GM18511 (cell line): ENCODE measurements around the gene P3H3.
A peak's percentile ranks its signal among the peaks of the same experiment; 100 is the strongest.

Experiments used
- ATAC-seq: cut with Tn5 transposase; IDR thresholded peaks from one replicate; pipeline ENCODE4 v1.9.1; 2021; ENCODE audit warnings: mild to moderate bottlenecking, moderate library complexity; ENCODE audit not compliant: unreplicated experiment

Gene P3H3

DNA sequence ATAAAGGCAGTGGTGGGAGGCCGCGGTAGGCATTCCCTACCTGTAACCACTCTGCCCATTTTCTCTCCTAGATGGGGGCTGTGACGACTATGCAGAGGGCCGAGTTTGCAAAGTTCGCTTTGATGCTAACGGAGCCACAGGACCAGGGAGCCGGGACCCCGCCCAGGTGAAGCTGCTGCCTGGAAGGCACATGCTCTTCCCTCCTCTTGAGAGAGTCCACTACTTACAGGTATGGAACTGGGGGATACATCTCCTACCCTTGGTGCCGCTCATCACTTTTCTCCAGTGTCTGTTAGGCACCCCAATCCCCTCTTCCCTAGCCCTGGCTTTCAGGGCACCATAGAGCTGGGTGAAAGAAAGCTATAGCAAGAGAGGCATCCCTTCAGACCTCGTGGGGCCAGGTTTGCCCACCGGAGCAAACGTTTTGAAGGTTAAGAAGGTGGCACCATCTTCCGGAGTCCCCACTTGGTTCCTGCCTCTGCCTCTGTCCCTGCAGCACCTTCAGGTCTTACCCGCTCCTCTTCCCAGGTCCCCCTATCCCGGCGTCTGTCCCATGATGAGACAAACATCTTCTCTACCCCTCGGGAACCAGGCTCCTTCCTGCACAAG is 2.0 kb upstream of the P3H3 start:
- ATAC-seq: no peak

DNA sequence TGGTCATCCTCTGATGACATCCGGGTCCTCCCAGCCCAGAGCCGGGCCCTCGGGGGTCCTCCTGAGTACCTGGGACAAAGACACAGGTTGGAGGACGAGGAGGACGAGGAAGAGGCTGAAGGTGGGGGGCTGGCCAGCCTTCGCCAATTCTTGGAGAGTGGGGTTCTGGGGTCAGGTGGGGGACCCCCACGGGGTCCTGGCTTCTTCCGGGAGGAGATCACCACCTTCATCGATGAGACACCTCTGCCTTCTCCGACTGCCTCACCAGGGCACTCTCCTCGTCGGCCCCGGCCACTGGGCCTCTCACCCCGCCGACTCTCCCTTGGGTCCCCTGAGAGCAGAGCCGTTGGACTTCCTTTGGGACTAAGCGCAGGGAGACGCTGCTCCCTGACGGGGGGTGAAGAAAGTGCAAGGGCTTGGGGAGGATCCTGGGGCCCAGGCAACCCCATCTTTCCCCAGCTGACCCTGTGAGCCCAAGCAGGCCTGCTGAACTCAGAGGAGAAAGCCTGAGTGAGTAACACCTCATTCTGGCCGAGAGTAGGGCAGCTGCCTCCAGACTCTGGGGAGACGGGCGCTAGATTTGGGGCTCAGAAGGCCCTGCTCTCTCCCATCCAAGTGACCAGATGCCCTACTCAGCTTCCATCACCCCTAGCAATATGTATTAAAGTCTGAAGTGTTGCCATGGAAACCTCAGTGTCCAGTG is 1.3 kb upstream of the P3H3 start:
- no peak for ATAC-seq

DNA sequence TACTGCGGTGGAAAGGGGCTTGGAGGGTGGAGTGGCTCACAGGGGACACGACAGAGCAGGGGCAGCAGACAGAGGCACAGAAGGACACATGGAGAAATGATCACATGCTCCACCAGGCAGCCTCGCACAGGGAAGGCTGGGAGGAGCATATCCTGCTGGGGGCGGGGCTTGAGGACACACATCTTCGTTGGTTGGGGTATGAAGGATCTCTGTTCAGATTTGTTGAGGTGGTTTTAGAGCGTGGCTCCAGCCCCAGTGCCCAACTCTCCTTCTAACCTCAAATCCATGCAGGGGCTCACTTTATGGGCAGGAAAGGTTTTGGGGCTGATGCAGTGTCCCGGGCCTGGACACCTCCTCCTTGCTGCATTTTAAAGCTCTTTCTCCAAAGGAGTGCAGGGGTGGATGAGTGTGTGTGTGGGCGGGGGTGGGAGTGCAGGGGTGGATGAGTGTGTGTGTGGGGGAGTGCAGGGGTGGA is 733 bp upstream of the P3H3 start:
- no peak for ATAC-seq

DNA sequence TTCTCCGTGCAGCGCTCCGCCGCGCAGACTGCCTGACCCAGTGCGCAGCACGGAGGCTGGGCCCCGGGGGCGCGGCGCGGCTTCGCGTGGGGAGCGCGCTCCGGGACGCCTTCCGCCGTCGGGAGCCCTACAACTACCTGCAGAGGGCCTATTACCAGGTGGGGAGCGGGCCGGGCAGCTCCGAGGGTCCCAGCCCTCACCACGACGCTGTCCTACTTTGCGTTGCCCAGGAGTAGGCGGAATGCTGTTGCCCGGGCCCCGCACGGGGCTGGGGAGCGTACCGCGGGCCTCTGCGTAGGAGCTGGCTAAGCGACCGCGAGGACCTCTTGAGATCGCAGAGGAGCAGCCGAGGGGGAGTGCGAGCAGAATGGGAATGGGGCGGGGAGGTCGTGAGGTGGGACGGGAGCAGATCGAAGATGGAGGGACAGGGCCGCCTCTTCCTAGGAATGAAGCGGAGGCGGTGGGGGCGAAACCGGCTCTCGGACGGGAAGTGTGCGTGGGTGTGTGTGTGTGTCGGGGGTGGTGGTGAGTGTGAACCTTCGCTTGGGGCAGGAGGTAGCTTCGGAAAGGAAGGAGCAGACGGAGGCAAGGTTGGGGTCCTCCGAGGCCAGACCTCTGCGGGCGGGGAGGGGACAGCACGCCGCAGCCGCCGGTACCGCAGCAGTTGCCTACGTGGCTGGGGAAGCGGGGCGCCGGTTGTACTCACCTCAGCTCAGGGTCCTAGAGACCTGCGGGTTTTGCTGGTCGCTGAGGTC is 751 bp downstream of the P3H3 start:
- ATAC-seq: no peak

DNA sequence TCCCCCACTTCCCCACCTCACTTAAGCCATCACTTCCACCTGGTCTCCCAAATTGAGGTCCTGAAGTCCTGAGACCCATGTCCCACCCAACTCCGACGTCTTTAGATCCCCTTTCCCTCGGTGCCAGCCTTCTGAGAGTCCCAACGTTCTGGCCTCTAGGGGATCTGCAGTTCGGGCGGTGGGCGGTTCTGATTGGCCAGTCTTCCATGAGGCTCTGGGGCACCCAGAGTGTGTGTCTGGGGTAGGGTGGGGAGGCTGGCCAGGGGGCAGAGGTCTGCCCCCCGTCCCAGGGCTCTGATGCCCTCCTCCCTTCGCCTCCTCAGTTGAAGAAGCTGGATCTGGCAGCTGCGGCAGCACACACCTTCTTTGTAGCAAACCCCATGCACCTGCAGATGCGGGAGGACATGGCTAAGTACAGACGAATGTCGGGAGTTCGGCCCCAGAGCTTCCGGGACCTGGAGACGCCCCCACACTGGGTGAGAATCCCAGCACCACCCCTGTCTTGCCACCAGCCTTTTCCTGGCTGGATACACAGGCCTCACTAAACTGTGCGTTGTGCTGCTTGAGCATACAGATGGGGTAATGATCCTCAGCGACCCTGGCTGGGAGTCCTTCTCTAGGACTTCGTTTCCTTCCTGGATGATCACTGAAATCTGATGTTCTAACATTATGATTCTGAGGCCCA is 1.5 kb downstream of the P3H3 start:
- no peak for ATAC-seq

DNA sequence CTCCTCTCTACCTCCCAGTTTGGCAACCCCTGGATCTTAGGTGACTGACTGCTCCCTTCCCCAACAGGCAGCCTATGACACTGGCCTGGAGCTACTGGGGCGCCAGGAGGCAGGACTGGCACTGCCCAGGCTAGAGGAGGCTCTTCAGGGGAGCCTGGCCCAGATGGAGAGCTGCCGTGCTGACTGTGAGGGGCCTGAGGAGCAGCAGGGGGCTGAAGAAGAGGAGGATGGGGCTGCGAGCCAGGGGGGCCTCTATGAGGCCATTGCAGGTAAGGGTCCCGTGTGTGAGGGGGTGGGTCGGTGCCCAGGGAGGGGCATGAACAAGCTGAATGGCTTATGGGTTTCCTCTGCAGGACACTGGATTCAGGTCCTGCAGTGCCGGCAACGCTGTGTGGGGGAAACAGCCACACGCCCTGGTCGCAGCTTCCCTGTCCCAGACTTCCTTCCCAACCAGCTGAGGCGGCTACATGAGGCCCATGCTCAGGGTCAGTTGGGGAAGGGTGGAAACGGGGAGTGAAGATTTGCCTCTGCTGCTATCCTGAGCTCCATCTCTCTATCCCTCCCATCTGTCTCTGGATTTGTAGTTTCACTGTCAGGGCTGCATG is 2.2 kb downstream of the P3H3 start:
- ATAC-seq: no peak

DNA sequence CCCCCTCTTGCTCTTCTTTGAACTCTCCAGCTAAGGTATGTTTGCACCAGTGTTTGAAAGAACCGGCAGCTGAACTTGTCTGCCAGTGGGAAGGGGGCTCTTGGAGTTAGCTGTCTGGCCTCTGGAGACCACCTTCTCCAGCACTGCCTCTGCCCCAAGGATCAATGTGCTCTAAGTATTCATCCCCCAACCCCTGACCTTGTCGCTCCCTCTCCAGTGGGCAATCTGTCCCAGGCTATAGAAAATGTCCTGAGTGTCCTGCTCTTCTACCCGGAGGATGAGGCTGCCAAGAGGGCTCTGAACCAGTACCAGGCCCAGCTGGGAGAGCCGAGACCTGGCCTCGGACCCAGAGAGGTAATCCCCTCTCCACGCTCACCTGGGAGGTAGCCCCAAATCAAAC is 2.8 kb downstream of the P3H3 start:
- no peak for ATAC-seq

DNA sequence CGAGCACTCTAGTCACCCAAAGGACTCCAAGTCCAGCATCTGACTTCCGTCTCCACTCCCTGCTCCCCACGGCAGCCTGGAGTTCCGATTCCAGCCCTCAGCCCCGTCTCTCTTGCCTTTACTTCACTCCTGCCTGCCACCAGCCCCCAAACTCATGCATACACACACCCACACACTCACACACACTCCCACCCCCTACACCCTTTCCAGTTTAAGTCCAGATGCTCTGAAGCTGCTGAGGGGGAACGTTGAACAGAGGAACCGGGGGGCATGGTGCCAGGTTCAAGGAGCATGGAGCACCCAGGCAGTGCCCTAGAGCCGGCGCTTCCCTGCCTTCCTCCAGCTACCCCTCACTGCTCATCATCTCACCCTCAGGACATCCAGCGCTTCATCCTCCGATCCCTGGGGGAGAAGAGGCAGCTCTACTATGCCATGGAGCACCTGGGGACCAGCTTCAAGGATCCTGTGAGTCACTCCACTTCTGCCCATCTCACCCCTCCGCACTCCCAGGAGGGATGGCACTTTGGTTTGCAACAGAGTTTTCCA is 3.3 kb downstream of the P3H3 start:
- ATAC-seq: no peak

DNA sequence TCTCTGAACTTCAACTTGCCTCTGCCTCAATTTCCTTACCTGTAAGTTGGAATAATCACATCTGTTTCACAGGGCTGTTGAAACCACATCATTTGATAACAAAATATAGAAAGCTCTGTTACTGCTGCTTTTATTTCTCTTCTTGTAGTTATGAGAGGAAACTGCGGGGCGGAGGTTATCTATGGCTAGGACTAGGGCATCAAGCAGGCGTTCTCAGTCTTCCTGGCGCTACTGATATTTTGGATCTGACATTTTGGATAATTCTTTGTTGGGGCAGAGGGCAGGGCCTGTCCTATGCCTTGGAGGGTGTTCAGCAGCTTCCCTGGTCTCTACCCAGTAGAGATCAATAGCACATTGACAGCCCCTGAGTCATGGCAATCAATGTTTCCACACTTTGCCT is 3.9 kb downstream of the P3H3 start:
- no peak for ATAC-seq

DNA sequence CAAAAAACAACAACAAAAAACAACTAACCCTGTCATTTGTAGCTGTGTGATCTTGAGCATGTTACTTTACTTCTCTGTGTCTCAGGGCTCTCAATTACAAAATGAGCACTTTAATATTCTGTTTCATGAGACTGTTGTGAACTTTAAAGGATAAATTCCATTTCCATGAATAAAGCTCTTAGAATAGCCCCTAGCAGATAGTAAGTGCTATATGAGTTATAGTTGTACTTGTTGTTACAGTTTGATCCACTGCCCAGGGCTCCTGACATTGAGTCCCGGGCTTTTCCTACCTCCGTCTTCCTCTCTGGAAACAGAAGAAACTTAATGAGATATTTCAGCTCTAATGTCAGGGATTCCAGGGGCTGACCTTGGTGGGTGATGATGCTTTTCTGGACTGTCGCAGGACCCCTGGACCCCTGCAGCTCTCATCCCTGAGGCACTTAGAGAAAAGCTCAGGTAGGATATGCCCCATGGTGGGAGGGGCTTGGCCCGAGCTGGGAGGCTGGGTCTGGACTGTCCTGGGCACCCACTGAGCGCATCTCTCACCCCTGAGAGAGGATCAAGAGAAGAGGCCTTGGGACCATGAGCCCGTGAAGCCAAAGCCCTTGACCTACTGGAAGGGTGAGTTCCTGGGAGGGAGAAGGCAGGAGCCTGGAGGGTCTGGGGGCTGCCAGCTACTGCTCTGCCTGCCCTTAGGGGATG is 5.1 kb downstream of the P3H3 start:
- ATAC-seq: no peak

DNA sequence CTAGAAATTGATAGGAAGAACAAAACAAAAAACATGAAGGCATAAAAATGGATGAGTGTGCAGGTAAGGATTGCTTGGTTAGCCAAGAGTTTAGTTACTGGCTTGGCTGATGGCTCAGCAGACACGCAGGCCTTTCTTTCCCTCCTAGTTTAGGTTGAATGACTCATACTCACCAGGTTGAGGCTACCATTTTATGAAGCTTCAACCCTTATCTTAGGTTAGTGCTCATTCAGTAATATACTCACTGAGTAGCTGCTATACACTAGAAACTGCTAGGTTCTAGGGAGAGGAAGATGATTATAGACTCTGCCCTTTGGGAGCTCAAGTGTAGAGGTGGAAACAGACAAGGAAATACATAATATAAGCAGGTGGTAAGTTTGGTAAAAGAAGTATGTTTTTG is 6.0 kb downstream of the P3H3 start:
- no peak for ATAC-seq

DNA sequence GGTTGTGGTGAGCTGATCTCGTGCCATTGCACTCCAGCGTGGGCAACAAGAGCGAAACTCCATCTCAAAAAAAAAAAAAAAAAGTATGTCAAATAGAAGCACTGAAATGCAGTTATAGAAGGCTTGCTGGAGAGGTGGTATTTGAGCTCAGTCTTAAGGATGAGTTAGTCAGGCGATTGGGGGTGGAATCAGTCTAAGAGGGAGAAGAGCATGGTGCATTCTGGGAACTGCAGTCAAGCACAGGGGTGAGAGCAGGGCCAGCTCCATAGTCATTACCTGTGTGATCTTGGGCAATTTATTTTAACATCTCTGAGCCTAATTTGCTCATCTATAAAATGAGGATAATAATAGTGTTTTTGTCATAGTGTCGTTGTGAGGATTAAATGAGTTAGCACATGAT is 6.7 kb downstream of the P3H3 start:
- no peak for ATAC-seq

DNA sequence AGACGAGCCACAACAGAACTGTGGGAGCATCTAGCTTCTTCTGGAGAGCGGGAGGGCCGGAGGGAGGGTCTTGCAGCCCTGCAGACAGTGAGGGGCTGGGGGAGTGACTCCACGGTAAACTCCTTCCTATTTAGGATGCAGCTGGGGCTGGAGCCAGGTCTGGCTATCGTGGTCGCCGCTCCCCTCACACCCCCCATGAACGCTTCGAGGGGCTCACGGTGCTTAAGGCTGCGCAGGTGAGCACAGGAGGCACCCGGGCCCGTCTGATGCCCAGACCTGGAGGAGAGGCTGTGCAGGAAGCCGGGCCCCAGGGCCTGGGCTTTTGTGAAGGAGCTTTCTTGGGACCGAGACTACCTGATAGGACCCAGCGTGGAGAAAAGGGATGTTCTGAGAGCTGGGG is 8.6 kb downstream of the P3H3 start:
- no peak for ATAC-seq

DNA sequence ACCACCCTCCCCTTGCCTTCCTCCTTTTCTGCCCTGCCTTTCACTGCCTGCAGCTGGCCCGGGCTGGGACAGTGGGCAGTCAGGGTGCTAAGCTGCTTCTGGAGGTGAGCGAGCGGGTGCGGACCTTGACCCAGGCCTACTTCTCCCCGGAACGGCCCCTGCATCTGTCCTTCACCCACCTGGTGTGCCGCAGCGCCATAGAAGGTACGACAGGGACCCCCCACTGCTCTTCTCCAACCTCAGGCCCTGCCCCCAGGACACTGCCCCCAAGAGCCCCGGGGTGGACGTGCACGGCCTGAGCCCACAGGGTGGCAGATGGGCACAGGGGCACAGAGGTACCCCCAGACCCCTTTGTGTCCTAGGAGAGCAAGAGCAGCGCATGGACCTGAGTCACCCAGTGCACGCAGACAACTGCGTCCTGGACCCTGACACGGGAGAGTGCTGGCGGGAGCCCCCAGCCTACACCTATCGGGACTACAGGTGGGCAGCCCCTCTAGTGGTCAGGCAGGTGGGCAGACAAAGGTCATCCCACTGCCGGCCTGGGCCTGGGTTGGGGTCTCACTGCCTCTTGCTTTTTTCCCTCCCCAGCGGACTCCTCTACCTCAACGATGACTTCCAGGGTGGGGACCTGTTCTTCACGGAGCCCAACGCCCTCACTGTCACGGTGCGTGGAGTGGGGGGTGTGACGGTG is 9.3 kb downstream of the P3H3 start:
- ATAC-seq: no peak

DNA sequence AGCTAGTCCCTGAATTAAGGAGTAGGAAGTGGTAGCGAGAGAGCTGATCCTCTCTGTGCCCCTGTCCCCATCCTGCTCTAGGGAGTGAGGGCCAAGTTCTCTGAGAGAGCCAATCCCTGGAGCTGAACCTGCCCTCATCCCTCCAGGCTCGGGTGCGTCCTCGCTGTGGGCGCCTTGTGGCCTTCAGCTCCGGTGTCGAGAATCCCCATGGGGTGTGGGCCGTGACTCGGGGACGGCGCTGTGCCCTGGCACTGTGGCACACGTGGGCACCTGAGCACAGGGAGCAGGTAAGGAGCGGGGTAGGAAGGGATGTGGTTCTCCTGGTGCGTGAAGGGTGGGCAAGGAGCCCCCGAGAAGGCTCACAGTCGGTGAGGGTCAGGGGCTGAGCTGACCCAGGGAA is 10.6 kb downstream of the P3H3 start:
- ATAC-seq: no peak

DNA sequence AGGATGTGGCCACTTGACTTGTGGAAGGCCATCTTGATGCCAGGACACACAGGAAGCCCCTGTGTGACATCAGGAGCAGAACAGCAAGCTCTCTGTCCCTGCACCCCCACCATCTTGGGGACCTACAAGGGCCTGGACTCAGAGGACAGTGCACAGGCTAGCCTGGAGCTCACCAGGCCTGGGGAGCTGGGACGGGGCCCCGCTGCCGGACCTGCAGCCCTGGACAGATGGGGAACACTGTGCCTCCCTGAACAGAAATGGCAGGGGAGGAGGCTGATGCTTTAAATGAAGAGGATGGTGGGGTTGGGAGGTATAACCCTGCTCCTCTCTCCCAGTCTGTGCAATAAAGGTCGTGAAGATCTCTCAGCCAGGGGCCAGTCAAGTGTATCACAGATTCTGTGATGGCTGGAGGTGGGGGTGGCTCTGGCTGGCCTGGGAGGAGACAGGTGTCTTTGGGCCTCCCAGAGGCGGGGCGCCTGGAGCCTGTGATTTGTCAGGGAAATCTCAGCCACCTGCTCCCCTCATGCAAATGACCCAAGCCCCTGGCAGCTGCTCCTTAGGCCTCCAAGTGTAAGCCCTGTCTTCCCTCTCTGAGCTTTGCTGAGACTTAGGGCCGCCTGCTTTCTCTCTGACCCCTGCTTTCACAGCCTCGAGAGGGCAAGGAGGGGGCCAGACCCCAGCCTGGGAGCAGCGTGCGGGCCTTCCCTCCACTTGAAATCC is 11.4 kb downstream of the P3H3 start:
- peak; percentile 79 for ATAC-seq

DNA sequence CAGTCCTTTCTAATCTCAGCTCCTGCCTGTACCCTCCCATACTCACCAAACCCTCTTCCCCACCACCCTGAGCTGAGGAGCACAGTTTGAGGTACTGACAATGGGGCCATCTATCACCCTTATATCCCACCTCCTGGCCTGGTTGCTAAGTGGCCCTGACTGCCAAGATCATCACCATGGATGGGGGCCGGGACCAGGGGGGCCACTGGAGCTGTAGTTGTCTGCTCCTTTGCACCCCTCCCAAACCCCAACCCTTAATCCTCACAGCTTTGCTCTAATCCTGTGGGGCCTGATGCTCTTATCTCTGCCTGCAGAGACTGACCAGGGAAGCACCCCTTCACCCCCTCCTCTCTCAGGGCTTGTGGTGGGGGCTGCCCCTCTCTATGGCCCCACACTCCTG is 12.1 kb downstream of the P3H3 start:
- no peak for ATAC-seq

DNA sequence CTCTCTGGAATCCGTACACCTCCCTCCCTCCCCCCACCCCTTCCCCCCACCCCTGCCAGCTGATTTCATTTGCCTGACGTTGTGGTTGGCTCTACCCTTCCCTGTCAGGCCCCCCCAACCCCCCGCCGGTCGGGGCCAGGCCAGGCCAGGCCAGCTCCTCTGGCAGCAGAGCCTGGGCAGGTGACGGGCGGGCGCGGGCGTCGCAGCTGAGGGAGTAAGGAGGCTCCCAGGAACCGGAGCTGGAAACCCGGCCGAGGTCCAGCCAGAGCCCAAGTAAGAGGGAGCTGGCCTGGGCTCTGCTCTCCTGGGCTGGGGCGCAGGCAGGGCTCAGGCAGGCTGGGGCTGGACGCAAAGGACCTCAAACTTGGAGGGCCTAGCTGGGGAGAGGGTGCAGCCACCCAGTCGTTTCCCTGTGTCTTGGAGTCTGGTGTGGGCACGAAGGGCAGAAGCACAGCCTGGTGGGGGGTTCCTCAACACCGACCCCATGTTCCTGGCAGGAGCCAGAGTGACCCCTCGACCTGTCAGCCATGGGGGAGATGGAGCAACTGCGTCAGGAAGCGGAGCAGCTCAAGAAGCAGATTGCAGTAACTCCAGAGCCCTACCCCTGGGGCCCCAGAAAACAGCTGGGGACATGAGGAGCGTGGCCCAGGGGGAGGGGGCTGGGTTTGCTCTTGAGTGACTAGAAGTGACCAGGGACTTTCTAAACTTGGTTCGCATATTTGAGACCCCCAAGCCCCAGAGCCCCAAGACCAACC is 12.7 kb downstream of the P3H3 start, which contains the start of gene GNB3:
Gene GNB3, plus strand, starts transcription at position 165 of the 755 bp plus-strand sequence. Its CDS starts 363 bp downstream, at position 528.
- ATAC-seq: no peak
